Measurements from ENCODE around the gene PKNOX2.
A peak's percentile ranks its signal among the peaks of the same experiment; 100 is the strongest.

Gene PKNOX2

GRCh38 chr11:125124618-125124992 is 39.9 kb upstream of the PKNOX2 start:
- no peak for TF ChIP-seq POLR2AphosphoS5 (IDR thresholded peaks at IDR 0.05; ENCODE audit: low read depth, low read length)
- no peak for TF ChIP-seq TAF1 (IDR thresholded peaks at IDR 0.05; ENCODE audit: borderline replicate concordance, insufficient read depth, low read length)
- no peak for TF ChIP-seq REST (IDR thresholded peaks at IDR 0.05; ENCODE audit: insufficient read depth in 1 of 2, low read depth in 2 of 2, low read length in 2 of 2)

- TF ChIP-seq FOXP2 (optimal IDR thresholded peaks at IDR 0.05; ENCODE audit: borderline replicate concordance, extremely low read depth, extremely low read length, insufficient read depth): no peak
- no peak for TF ChIP-seq POLR2AphosphoS5 (IDR thresholded peaks at IDR 0.05; ENCODE audit: low read depth, low read length)
- no peak for TF ChIP-seq SIN3A (IDR thresholded peaks at IDR 0.05; ENCODE audit: borderline replicate concordance, insufficient read depth, low read length)
- TF ChIP-seq TAF1 (IDR thresholded peaks at IDR 0.05; ENCODE audit: borderline replicate concordance, insufficient read depth, low read length): no peak
- no peak for TF ChIP-seq REST (IDR thresholded peaks at IDR 0.05; ENCODE audit: insufficient read depth in 1 of 2, low read depth in 2 of 2, low read length in 2 of 2)
These were observed 36.1 kb upstream of the PKNOX2 start for GRCh38 chr11:125128450-125128849.

- TF ChIP-seq TAF1 (IDR thresholded peaks at IDR 0.05; ENCODE audit: borderline replicate concordance, insufficient read depth, low read length) (no peak), POLR2AphosphoS5 (IDR thresholded peaks at IDR 0.05; ENCODE audit: low read depth, low read length) (no peak), SIN3A (IDR thresholded peaks at IDR 0.05; ENCODE audit: borderline replicate concordance, insufficient read depth, low read length) (no peak), FOXP2 (optimal IDR thresholded peaks at IDR 0.05; ENCODE audit: borderline replicate concordance, extremely low read depth, extremely low read length, insufficient read depth) (no peak), REST (IDR thresholded peaks at IDR 0.05; ENCODE audit: insufficient read depth in 1 of 2, low read depth in 2 of 2, low read length in 2 of 2) (no peak)
These were observed 35.1 kb upstream of the PKNOX2 start for GRCh38 chr11:125129316-125129993.

- TF ChIP-seq TAF1 (IDR thresholded peaks at IDR 0.05; ENCODE audit: borderline replicate concordance, insufficient read depth, low read length) (no peak), FOXP2 (optimal IDR thresholded peaks at IDR 0.05; ENCODE audit: borderline replicate concordance, extremely low read depth, extremely low read length, insufficient read depth) (no peak), SIN3A (IDR thresholded peaks at IDR 0.05; ENCODE audit: borderline replicate concordance, insufficient read depth, low read length) (0 out of 2 replicates have a peak, but pooled peaks have one; percentile 42), POLR2AphosphoS5 (IDR thresholded peaks at IDR 0.05; ENCODE audit: low read depth, low read length) (no peak), REST (IDR thresholded peaks at IDR 0.05; ENCODE audit: insufficient read depth in 1 of 2, low read depth in 2 of 2, low read length in 2 of 2) (no peak)
These were observed 32.5 kb upstream of the PKNOX2 start for GRCh38 chr11:125132071-125132470.

- TF ChIP-seq FOXP2 (optimal IDR thresholded peaks at IDR 0.05; ENCODE audit: borderline replicate concordance, extremely low read depth, extremely low read length, insufficient read depth): no peak
- TF ChIP-seq POLR2AphosphoS5 (IDR thresholded peaks at IDR 0.05; ENCODE audit: low read depth, low read length): no peak
- TF ChIP-seq SIN3A (IDR thresholded peaks at IDR 0.05; ENCODE audit: borderline replicate concordance, insufficient read depth, low read length): no peak
These were observed 32.0 kb upstream of the PKNOX2 start for GRCh38 chr11:125132596-125132995.
